A204.1 (cell line): ENCODE measurements around the gene CEBPE.

ENCODE experiments used
- FAIRE-seq: peaks from 2 replicates; lab custom pipeline; 2012; peaks lifted over from hg19 to GRCh38; lab: Jason Lieb, UNC

The CEBPE gene

GRCh38 chr14:23118506-23119362 is at the start of gene CEBPE:
TSS of gene CEBPE (minus strand) at chr14:23119255. CDS start at chr14:23119091, 164 bp downstream.
- no peak for FAIRE-seq

- FAIRE-seq, result no peak
Measured at GRCh38 chr14:23168246-23168645, 49.2 kb upstream of the CEBPE start.

GRCh38 chr14:23167116-23167847 is 48.2 kb upstream of the CEBPE start:
- FAIRE-seq, result no peak

GRCh38 chr14:23164949-23165348 is 45.9 kb upstream of the CEBPE start:
- no peak for FAIRE-seq

GRCh38 chr14:23164250-23164649 is 45.2 kb upstream of the CEBPE start:
- no peak for FAIRE-seq

GRCh38 chr14:23163830-23164229 is 44.8 kb upstream of the CEBPE start:
- FAIRE-seq, result no peak

GRCh38 chr14:23162800-23163199 is 43.7 kb upstream of the CEBPE start:
- no peak for FAIRE-seq

- no peak for FAIRE-seq
Measured at GRCh38 chr14:23162005-23162404, 43.0 kb upstream of the CEBPE start.

GRCh38 chr14:23160924-23161522 is 42.0 kb upstream of the CEBPE start:
- FAIRE-seq, result no peak

GRCh38 chr14:23159532-23159931 is 40.5 kb upstream of the CEBPE start:
- no peak for FAIRE-seq

GRCh38 chr14:23158779-23159178 is 39.7 kb upstream of the CEBPE start:
- no peak for FAIRE-seq

- FAIRE-seq, result no peak
Measured at GRCh38 chr14:23154964-23155587, 36.0 kb upstream of the CEBPE start.

- FAIRE-seq, result no peak
Measured at GRCh38 chr14:23153851-23154796, 35.1 kb upstream of the CEBPE start.

GRCh38 chr14:23151342-23151741 is 32.3 kb upstream of the CEBPE start:
- no peak for FAIRE-seq

- no peak for FAIRE-seq
Measured at GRCh38 chr14:23149745-23150144, 30.7 kb upstream of the CEBPE start.

- FAIRE-seq, result no peak
Measured at GRCh38 chr14:23148591-23149249, 29.7 kb upstream of the CEBPE start.

GRCh38 chr14:23147676-23148075 is 28.6 kb upstream of the CEBPE start:
- FAIRE-seq, result no peak

GRCh38 chr14:23146980-23147379 is 27.9 kb upstream of the CEBPE start:
- no peak for FAIRE-seq

GRCh38 chr14:23146351-23146910 is 27.4 kb upstream of the CEBPE start:
- FAIRE-seq, result no peak

GRCh38 chr14:23145794-23146350 is 26.8 kb upstream of the CEBPE start:
- FAIRE-seq, result no peak
